GM12892 (cell line): ENCODE measurements around the gene RWDD3. TPM values are rescaled to one million over a fixed set of nuclear protein-coding genes. Genes with fewer than 3 reads are reported as not detected.

ENCODE experiments used
- DNase-seq: peaks from one replicate; pipeline ENCODE4 v3.0.0; 2011; ENCODE audit not compliant: insufficient read length
- FAIRE-seq: peaks from 2 replicates; lab custom pipeline; 2011; peaks lifted over from hg19 to GRCh38; lab: Jason Lieb, UNC
- POLR2A ChIP-seq: IDR thresholded peaks from 2 replicates; pipeline ENCODE4 v1.6.1; 2011; ENCODE audit warnings: low read depth, low read length, control low read depth
- POLR2AphosphoS5 ChIP-seq: IDR thresholded peaks from 2 replicates; pipeline ENCODE4 v1.6.1; 2011; ENCODE audit warnings: low read depth, low read length, control low read depth
- TAF1 ChIP-seq: IDR thresholded peaks from 2 replicates; pipeline ENCODE4 v1.6.1; 2011; ENCODE audit warnings: low read depth, mild to moderate bottlenecking, control low read depth, low read length, borderline replicate concordance
- polyA plus RNA-seq: library from polyadenylated mRNA; unstranded; fragments of >200 nt; gene quantifications from one replicate; pipeline ENCODE4 v1.2.1, GENCODE V29; 2012; ENCODE audit warnings: missing spikeins, inconsistent platforms; ENCODE audit not compliant: missing spikeins

Gene RWDD3, protein sequence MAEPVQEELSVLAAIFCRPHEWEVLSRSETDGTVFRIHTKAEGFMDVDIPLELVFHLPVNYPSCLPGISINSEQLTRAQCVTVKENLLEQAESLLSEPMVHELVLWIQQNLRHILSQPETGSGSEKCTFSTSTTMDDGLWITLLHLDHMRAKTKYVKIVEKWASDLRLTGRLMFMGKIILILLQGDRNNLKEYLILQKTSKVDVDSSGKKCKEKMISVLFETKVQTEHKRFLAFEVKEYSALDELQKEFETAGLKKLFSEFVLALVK
- 18.6 TPM for polyA plus RNA-seq

GRCh38 chr1:95233737-95234500 is at the start of gene RWDD3:
Gene RWDD3, plus strand, starts transcription at chr1:95234210. Its CDS starts 21 bp downstream, at chr1:95234231.
- FAIRE-seq, result peak; percentile 95
- peak; percentile 80 for DNase-seq
- TF ChIP-seq TAF1, result 0 out of 2 replicates have a peak, but pooled peaks have one; percentile 43
- peak; percentile 74; the same call in 1 of the 2 replicates for TF ChIP-seq POLR2AphosphoS5
- TF ChIP-seq POLR2A, result peak; percentile 88

- DNase-seq (no peak), FAIRE-seq (no peak)
- no peak for TF ChIP-seq POLR2AphosphoS5
- no peak for TF ChIP-seq POLR2A
- no peak for TF ChIP-seq TAF1
Measured at GRCh38 chr1:95186149-95186548, 47.9 kb upstream of the RWDD3 start.

DNA sequence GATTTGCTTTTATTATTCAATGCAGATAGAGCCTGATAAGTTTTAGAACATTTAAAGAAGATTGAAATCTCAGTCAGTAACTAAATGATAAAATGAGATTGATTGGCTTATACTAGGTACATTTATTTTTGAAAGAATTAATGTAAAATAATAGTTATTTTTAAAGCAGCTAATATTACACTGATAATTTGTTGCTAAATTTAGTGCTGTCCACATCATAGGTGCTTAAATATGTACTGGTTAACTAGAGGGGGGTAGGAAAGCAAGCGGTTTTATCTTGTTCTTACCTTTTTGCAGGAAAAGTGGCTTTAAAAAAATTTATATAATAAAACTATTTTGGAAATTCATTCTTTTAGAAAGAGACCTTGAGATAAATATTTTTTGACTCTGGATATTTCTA is 40.4 kb upstream of the RWDD3 start:
- TF ChIP-seq POLR2A, result no peak
- TF ChIP-seq POLR2AphosphoS5, result no peak
- TF ChIP-seq TAF1, result no peak
- no peak for FAIRE-seq
- DNase-seq, result no peak

GRCh38 chr1:95195046-95195445 is 39.0 kb upstream of the RWDD3 start:
- FAIRE-seq, result no peak

DNA sequence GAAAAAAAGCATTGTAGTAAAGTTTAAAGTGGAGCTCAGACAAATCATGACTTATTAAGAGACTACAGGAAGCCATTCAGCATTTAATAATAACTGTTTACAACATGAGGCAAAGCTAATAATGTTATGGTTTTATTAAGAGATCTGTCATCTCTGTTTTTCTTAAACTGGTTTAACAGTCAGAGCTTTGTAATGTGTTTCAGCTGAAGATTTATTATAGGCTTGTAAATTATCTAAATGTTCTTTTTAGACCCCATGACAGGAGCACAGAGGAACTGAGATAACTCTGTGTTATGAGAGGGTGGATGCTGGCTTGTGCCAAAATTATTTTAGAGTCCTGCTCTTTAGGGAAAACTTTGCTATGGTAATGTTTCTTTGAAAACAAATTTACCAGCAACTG is 38.0 kb upstream of the RWDD3 start:
- FAIRE-seq (no peak), DNase-seq (no peak)
- no peak for TF ChIP-seq POLR2A
- no peak for TF ChIP-seq TAF1
- TF ChIP-seq POLR2AphosphoS5, result no peak

More at GRCh38 chr1:95195046-95195445, 39.0 kb upstream of the RWDD3 start:
- no peak for TF ChIP-seq POLR2A
- TF ChIP-seq TAF1, result no peak
- TF ChIP-seq POLR2AphosphoS5, result no peak
- DNase-seq, result no peak

DNA sequence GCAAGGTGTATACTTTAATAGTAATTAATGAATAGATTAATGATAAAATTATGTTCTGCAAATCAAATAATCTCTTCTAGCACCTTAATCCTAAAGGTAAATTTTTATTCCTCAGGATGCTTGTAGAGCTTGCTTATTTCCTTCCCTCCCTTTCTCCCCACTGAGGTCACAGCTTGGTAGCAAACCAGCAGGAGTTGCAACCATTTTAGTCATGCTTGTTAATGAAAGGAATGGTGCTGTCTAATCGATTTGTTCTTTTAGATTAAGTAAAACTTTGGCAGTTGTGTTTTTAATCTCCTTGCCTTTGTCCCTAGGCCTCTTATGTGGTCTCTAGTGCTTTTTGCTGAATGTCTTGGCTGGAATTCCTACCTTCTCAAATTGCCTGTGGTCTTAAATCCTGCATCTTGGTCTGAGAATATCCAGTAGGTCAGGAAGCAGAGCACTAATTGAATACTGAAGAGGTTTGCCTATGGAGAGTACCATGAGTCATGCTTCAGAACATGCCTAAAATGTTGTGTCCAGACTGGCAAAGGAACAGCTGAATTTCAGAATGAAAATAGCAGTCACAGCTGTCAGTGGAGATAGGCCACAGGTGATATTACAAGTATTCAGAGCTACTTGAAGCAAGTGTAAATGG is 36.3 kb upstream of the RWDD3 start:
- FAIRE-seq, result no peak
- no peak for TF ChIP-seq TAF1
- TF ChIP-seq POLR2A, result no peak
- no peak for TF ChIP-seq POLR2AphosphoS5
- DNase-seq, result no peak

GRCh38 chr1:95201905-95202304 is 32.1 kb upstream of the RWDD3 start:
- TF ChIP-seq TAF1, result no peak
- no peak for TF ChIP-seq POLR2AphosphoS5
- no peak for TF ChIP-seq POLR2A
- FAIRE-seq, result no peak
- no peak for DNase-seq

DNA sequence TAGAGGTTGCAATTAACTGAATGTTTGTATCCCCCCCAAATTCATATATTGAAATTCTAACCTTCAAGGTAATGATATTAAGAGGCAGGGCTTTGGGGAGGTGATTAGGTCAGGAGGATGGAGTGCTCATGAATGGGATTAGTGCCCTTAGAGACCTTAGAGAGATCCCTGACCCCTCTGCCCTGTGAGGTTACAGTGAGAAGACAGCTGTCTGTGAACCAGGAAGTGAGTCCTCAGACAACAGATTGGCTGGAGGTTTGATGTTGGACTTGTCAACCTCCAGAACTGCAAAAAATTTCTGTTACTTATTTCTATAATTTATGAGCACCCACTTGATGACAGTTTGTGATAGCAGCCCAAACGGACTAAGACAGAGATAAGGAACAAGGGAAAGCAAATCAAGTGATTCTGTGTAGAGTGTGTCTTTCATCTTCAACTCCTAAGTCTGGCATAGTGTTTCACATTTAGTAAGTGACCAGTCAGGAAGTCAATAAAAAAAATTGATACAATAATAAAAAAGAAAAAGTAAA is 30.0 kb upstream of the RWDD3 start:
- FAIRE-seq, result no peak
- DNase-seq, result no peak
- no peak for TF ChIP-seq POLR2A
- no peak for TF ChIP-seq TAF1
- no peak for TF ChIP-seq POLR2AphosphoS5

GRCh38 chr1:95206514-95206913 is 27.5 kb upstream of the RWDD3 start:
- TF ChIP-seq TAF1, result no peak
- TF ChIP-seq POLR2A, result no peak
- TF ChIP-seq POLR2AphosphoS5, result no peak
- FAIRE-seq (no peak), DNase-seq (no peak)

GRCh38 chr1:95207223-95207935 is 26.6 kb upstream of the RWDD3 start:
- FAIRE-seq (no peak), DNase-seq (no peak)
- no peak for TF ChIP-seq TAF1
- TF ChIP-seq POLR2AphosphoS5, result no peak
- no peak for TF ChIP-seq POLR2A
